Lower leg skin (tissue), 3 donors: ENCODE results near the gene PRR35.

ENCODE experiments used
- CTCF ChIP-seq, 3 donors: fragments of 450-650 bp; IDR thresholded peaks; one replicate each; pipeline ENCODE4 v1.5.1; 2016; ENCODE audit warnings: antibody characterized with exemption in 3 of 3, mild to moderate bottlenecking in 3 of 3, moderate library complexity in 2 of 3
- POLR2A ChIP-seq, 2 donors: fragments of 450-650 bp; IDR thresholded peaks; one replicate each; pipeline ENCODE4 v1.6.1; 2016 to 2017; ENCODE audit warnings: antibody characterized with exemption in 2 of 2, mild to moderate bottlenecking in 1 of 2, moderate library complexity in 1 of 2

- TF ChIP-seq CTCF (IDR thresholded peaks at IDR 0.05), result no peak
- no peak for TF ChIP-seq POLR2A (IDR thresholded peaks at IDR 0.05)
These were observed 46.2 kb upstream of the PRR35 start for GRCh38 chr16:513950-514349.
